ENCODE data around the gene AVEN.

AVEN gene

DNA sequence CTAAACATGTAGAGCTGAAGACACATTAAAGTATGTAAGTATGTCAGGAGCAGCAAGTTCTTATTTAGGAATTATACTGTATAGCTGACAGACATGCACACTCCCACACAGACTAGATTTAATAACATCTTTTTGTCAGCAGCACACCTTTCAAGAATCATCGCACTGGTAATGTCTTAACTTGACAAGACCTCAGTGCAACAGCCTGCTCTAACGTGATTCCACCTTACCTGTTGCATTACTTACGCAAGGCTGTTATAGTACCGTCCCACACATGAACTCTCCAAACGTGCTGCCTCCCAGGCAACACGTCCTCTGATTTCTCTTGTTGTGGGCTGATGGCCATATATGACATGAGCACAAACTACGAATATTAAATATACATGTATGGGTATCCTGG lies 58.8 kb downstream of the AVEN start:
- no peak for TF ChIP-seq Cebpa-rat (IDR thresholded peaks at IDR 0.05)
- no peak overlapping the region for H3K4me2 ChIP-seq

GRCh38 chr15:33975022-33975565 lies 63.9 kb downstream of the AVEN start:
- Histone ChIP-seq H4K20me1 (peaks cover 0 to 2% (median 0%) of the 10 kb centered on the region in 11 experiments; a peak in 3 of 22 replicates), H3K4me1 (peaks cover 0 to 8% (median 5%) of the 10 kb centered on the region in 10 experiments; a peak in 7 of 20 replicates), H3K27me3 (no peaks in the 10 kb centered on the region), H3K36me3 (no peaks in the 10 kb centered on the region), H3K27ac (no peak overlapping the region), H3K9me3 (replicated peaks in 1 of 11) (no peaks in the 10 kb centered on the region), H3K4me3 (no peak overlapping the region), H3K9ac (no peak overlapping the region), H3K4me2 (no peak overlapping the region)
- 0 out of 22 replicates have a peak, but pooled peaks of 1 of the 11 experiments have one; percentile 20 for TF ChIP-seq Cebpa-rat (IDR thresholded peaks at IDR 0.05)

More for the DNA sequence above, 58.8 kb downstream of the AVEN start:
- H3K27me3 ChIP-seq: no peaks in the 10 kb centered on the region
- H4K20me1 ChIP-seq: peaks cover 0 to 8% (median 0%) of the 10 kb centered on the region in 11 experiments; a peak in 3 of 22 replicates
- H3K4me3 ChIP-seq: no peak overlapping the region
- H3K36me3 ChIP-seq: no peaks in the 10 kb centered on the region
- no peak overlapping the region for H3K9ac ChIP-seq
- H3K4me1 ChIP-seq: peaks cover 0 to 8% (median 5%) of the 10 kb centered on the region in 10 experiments; a peak in 7 of 20 replicates
- no peak overlapping the region for H3K27ac ChIP-seq
- H3K9me3 ChIP-seq (replicated peaks in 1 of 11): no peaks in the 10 kb centered on the region

DNA sequence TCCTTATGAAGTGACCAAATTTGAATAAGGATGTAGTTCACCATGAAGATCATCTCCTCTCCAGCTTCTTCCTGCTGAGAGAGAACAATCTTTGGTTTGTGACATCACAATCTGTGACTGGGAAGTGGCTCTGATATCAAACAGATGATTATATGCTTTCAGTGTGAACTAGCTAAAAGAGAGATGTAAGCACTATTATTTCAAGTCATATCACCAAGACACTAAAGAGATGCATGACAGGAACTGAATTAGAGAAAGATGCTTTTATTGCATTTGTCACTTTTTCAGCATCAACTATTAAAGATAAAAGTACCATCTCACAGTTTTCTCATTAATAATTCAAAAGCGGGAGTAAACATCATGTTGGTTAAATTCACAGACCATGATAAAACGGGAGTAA lies 67.2 kb downstream of the AVEN start:
- no peak overlapping the region for H3K9ac ChIP-seq
- no peaks in the 10 kb centered on the region for H3K27me3 ChIP-seq
- no peaks in the 10 kb centered on the region for H3K9me3 ChIP-seq (replicated peaks in 1 of 11)
- H3K27ac ChIP-seq: no peak overlapping the region
- no peaks in the 10 kb centered on the region for H3K36me3 ChIP-seq
- H4K20me1 ChIP-seq: no peaks in the 10 kb centered on the region; a peak in 1 of 22 replicates
- H3K4me2 ChIP-seq: no peak overlapping the region
- TF ChIP-seq Cebpa-rat (IDR thresholded peaks at IDR 0.05): no peak
- peaks cover 0 to 4% (median 3%) of the 10 kb centered on the region in 10 experiments; a peak in 7 of 20 replicates for H3K4me1 ChIP-seq
- H3K4me3 ChIP-seq: no peak overlapping the region

- no peak for TF ChIP-seq Cebpa-rat (IDR thresholded peaks at IDR 0.05)
- no peaks in the 10 kb centered on the region for H3K36me3 ChIP-seq
Observed at GRCh38 chr15:33968821-33969220, 70.2 kb downstream of the AVEN start.

DNA sequence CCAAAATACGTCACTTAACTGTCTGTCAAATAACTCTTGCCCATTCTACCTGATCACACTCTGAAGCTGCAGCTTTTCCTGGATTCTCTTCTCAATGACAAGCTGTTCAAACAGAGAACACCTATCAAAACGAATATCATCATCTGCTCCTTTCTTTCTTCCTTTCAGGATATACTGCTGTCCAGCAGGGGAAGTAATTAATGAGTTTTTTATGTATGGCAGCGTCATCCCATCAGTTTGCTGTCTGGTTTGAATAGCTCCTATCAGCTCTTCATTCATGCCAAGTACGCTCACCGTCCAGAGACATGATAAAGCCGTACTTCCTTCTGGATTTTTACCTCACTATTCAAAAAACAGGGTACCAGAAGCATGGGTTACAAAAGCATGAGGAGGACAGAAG lies 70.8 kb downstream of the AVEN start, which contains the start of gene CHRM5:
CHRM5 (plus strand) TSS at position 274 of the 400 bp plus-strand sequence. CDS start 94,221 bp downstream, outside the sequence.
- no peak within 1 kb of the TSS for H3K27ac ChIP-seq
- no peaks in the 10 kb centered on the region for H4K20me1 ChIP-seq
- no peaks in the 10 kb centered on the region for H3K4me1 ChIP-seq
- H3K36me3 ChIP-seq: no peaks in the 10 kb centered on the region
- H3K4me3 ChIP-seq: no peak within 1 kb of the TSS
- no peak within 1 kb of the TSS for H3K9ac ChIP-seq
- H3K4me2 ChIP-seq: no peak within 1 kb of the TSS
- H3K27me3 ChIP-seq: no peaks in the 10 kb centered on the region
- TF ChIP-seq Cebpa-rat (IDR thresholded peaks at IDR 0.05): no peak
- no peaks in the 10 kb centered on the region for H3K9me3 ChIP-seq (replicated peaks in 1 of 11)

More at GRCh38 chr15:33968821-33969220, 70.2 kb downstream of the AVEN start:
- no peaks in the 10 kb centered on the region for H3K9me3 ChIP-seq (replicated peaks in 1 of 11)
- no peaks in the 10 kb centered on the region for H3K4me1 ChIP-seq
- no peaks in the 10 kb centered on the region for H4K20me1 ChIP-seq
- H3K4me2 ChIP-seq: no peak overlapping the region
- H3K4me3 ChIP-seq: no peak overlapping the region
- no peak overlapping the region for H3K9ac ChIP-seq
- no peak overlapping the region for H3K27ac ChIP-seq
- H3K27me3 ChIP-seq: no peaks in the 10 kb centered on the region

GRCh38 chr15:33964665-33965040 lies 74.4 kb downstream of the AVEN start:
- no peak overlapping the region for H3K4me2 ChIP-seq
- H3K27ac ChIP-seq: no peak overlapping the region
- H3K9ac ChIP-seq: no peak overlapping the region
- H3K9me3 ChIP-seq (replicated peaks in 1 of 11): no peaks in the 10 kb centered on the region
- no peaks in the 10 kb centered on the region for H4K20me1 ChIP-seq
- H3K27me3 ChIP-seq: no peaks in the 10 kb centered on the region
- H3K4me3 ChIP-seq: no peak overlapping the region
- peaks cover 0 to 14% (median 0%) of the 10 kb centered on the region in 10 experiments; a peak in 6 of 20 replicates for H3K4me1 ChIP-seq
- no peak for TF ChIP-seq Cebpa-rat (IDR thresholded peaks at IDR 0.05)
- no peaks in the 10 kb centered on the region for H3K36me3 ChIP-seq

DNA sequence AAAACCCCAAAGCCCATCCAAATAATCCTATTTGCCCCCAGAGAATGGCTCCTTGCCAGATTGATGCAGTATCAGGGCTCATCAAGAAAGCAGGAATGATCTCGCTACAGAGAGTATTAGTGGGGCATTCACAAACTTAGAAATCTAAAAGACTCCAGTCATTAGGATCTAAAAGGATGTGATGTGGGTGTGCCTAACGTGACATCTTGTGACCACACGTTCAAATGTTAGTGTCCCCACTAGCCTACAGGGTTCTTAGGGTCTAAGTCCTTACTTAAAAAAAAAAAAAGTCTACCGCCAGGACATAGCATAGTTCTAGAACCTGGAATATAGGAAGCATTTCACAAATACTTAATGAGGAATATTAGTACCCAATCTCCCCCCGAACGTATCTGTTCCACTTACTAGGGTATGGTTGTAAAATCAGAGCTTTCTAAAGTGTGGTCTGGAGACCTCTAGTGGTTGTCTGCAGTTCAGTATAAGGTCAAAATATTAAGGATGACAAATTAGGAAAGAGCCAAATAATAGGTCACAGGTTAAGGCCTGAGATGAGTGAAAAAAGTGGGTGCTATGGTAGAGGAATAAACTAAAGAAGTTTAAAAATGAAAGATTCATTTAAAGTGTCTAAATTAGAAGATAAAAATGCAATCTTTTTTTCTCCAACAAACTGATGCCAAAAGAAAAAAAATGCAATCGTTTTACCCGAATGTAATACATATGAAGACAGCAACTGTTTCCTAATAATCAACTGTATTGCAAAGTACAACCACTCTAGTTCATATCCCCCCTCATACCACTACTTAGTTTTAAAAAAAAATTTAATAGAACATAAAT lies 75.0 kb downstream of the AVEN start:
- Histone ChIP-seq H3K4me3 (no peak overlapping the region), H3K4me1 (peaks cover 0 to 19% (median 0%) of the 10 kb centered on the region in 10 experiments; a peak in 6 of 20 replicates), H3K27me3 (no peaks in the 10 kb centered on the region), H3K4me2 (no peak overlapping the region), H3K27ac (no peak overlapping the region), H4K20me1 (no peaks in the 10 kb centered on the region), H3K9ac (no peak overlapping the region), H3K9me3 (replicated peaks in 1 of 11) (no peaks in the 10 kb centered on the region), H3K36me3 (no peaks in the 10 kb centered on the region)
- TF ChIP-seq Cebpa-rat (IDR thresholded peaks at IDR 0.05): no peak

DNA sequence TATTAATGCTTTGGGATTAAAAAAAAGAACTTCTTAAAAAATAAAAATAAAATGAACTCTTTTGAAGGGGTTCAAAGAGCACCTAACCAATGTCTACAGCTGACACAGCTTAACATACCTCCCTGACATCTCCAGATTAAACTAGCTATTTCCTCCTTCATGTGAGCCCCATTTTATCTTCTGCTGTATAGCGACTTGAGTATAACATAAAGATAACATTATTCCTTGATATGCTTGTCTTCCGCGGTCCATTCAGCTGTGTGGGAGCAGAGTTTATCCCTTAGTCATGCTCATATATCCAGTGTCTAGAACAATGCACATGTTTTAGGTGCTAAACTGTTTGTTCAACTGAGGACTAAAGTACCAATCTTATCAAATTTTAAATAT lies 78.5 kb downstream of the AVEN start:
- Histone ChIP-seq H3K9me3 (replicated peaks in 1 of 11) (no peaks in the 10 kb centered on the region), H3K27me3 (no peaks in the 10 kb centered on the region), H3K9ac (no peak overlapping the region), H3K4me2 (peak overlapping the region in 1 of 11 experiments; percentile 56; a peak in 3 of 22 replicates), H4K20me1 (0 out of 22 replicates have a peak, but pooled peaks cover 0 to 7% (median 0%) of the 10 kb centered on the region in 11 experiments), H3K4me1 (peaks cover 0 to 19% (median 0%) of the 10 kb centered on the region in 10 experiments; a peak in 6 of 20 replicates), H3K4me3 (no peak overlapping the region), H3K27ac (peak overlapping the region in 2 of 11 experiments; percentile 34 to 44; a peak in 2 of 22 replicates), H3K36me3 (no peaks in the 10 kb centered on the region)
- no peak for TF ChIP-seq Cebpa-rat (IDR thresholded peaks at IDR 0.05)

DNA sequence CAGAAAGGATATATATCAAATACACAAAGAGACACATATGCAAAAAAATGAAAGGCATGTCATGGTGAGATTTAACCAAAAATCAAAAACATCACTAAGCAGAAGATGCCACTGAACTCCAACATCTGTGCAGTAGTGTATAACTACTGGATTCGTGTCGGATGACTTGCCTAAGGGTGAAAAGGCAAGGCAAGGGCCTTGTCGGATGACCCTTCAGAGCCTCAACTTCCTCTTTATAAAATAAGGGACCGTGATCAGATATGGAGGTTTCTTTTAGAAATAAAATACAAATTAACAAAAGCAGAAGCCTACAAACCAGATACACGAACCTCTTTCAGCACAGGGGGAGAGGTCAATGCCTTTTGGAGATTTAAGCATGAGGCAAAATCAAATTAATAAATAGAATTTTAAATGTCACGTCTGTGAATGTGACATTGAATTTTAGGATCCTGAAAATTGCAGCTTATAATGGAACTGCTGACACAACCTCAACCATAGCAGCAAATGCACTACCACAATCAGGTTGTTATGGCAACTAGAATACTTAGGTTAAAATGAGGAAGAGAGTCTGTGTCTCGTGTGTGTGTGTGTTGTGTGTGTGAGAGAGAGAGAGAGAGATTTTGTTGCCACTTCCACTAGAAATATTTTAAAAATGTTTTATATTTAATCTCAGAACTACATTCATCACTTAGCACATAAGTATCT lies 79.0 kb downstream of the AVEN start:
- Histone ChIP-seq H3K4me2 (peak overlapping the region in 3 of 11 experiments; percentile 11 to 57 (median 56); a peak in 5 of 22 replicates), H3K9me3 (replicated peaks in 1 of 11) (no peaks in the 10 kb centered on the region), H3K4me1 (peaks cover 0 to 19% (median 0%) of the 10 kb centered on the region in 10 experiments; a peak in 6 of 20 replicates), H3K27ac (peak overlapping the region in 2 of 11 experiments; percentile 37 to 44; a peak in 3 of 22 replicates), H3K27me3 (no peaks in the 10 kb centered on the region), H3K36me3 (no peaks in the 10 kb centered on the region), H4K20me1 (0 out of 22 replicates have a peak, but pooled peaks cover 0 to 7% (median 0%) of the 10 kb centered on the region in 11 experiments), H3K4me3 (no peak overlapping the region), H3K9ac (0 out of 22 replicates have a peak overlapping the region, but pooled peaks of 1 of the 11 experiments have one; percentile 9)
- TF ChIP-seq Cebpa-rat (IDR thresholded peaks at IDR 0.05): no peak

Measured in BLaER1 treated with 17β-estradiol and CSF1 and Interleukin-3, amounts not matched to agents 10 nM and 100 nM (cell line).